Prostate gland (tissue), 2 donors: Measurements from ENCODE around the gene STAB1.

Source experiments
- POLR2A ChIP-seq: fragments of 450-650 bp; IDR thresholded peaks from one replicate; pipeline ENCODE4 v1.6.1; 2016; ENCODE audit warnings: antibody characterized with exemption, mild to moderate bottlenecking
- POLR2AphosphoS5 ChIP-seq: sonication (generic); formaldehyde crosslinking; IDR thresholded peaks from one replicate; pipeline ENCODE4 v1.6.1; 2017; ENCODE audit warnings: antibody characterized with exemption
- TF ChIP-seq, protein P1 (sequence below), 4 experiments: fragments of 200-600 bp in 2 of 4; fragments of 450-650 bp in 2 of 4; sonication (generic) in 2 of 4; IDR thresholded peaks; 1 replicate in 3 of 4; 2 replicates in 1 of 4; pipeline ENCODE4 v1.5.1; 2016 to 2019; ENCODE audit warnings: antibody characterized with exemption in 4 of 4, mild to moderate bottlenecking in 2 of 4, moderate library complexity in 2 of 4

DNA sequence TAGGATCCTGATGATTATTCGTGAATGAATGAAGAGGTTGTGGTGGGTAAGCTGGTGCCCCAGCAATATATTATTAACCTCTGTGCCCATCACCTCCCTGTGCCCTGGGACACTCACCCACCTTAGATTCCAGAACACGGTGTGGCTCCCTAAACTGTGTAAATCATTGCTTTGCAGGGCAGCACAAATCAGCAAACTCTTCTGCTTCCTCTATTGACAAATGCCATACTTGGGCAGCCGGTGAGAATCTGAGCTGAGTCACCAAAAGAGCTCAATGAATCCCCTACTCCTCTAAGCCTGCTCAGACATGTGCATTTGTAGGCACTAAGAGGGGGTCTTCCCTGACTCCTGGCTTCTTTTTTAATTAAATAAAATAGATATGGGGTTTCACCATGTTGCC lies 57.0 kb downstream of the STAB1 start:
- TF ChIP-seq, protein P1, sequence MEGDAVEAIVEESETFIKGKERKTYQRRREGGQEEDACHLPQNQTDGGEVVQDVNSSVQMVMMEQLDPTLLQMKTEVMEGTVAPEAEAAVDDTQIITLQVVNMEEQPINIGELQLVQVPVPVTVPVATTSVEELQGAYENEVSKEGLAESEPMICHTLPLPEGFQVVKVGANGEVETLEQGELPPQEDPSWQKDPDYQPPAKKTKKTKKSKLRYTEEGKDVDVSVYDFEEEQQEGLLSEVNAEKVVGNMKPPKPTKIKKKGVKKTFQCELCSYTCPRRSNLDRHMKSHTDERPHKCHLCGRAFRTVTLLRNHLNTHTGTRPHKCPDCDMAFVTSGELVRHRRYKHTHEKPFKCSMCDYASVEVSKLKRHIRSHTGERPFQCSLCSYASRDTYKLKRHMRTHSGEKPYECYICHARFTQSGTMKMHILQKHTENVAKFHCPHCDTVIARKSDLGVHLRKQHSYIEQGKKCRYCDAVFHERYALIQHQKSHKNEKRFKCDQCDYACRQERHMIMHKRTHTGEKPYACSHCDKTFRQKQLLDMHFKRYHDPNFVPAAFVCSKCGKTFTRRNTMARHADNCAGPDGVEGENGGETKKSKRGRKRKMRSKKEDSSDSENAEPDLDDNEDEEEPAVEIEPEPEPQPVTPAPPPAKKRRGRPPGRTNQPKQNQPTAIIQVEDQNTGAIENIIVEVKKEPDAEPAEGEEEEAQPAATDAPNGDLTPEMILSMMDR (IDR thresholded peaks at IDR 0.05), result no peak
- TF ChIP-seq POLR2A (no peak), POLR2AphosphoS5 (no peak)
